Measurements from ENCODE around the gene TEX13D. TPM values are rescaled to one million over a fixed set of nuclear protein-coding genes. Genes with fewer than 3 reads are reported as not detected.

The TEX13D gene
- total and polyA plus RNA-seq, 2 of the 8 experiments (the other 6 are each of a cell fraction or from before 2014, with no cell fraction given) = 0.03 to 0.07 TPM

DNA sequence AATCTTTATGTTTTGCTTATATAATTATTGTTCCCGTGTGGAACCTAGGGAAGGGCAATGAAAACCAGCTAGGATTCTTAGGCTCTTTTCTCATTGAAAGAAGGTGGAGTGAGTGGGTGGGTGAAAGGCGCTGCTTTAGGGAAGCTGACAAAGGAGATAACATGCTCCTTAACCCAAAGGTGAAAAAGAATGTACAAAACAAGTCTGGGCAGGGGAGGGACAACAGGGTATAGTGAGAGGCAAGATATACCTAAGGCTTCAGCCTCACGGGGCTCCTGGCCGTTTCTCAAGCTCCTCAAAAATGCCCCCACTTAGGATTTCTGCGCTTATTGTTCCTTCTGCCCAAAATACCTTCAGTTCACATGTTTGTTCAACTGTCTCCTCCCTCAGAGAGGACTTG lies 15.7 kb downstream of the TEX13D start (continued):
- no peak for TF ChIP-seq SP1 (IDR thresholded peaks at IDR 0.05; ENCODE audit: low read depth, low read length)
- TF ChIP-seq POLR2A (IDR thresholded peaks at IDR 0.05; ENCODE audit: control extremely low read depth in 1 of 2, low read depth in 2 of 2, low read length in 2 of 2) = no peak
- no peak for TF ChIP-seq SAP30 (IDR thresholded peaks at IDR 0.05; ENCODE audit: insufficient read depth, insufficient replicate concordance, low read length)
